GF-D8 (cell line): Measurements from ENCODE around the gene TMPO.
"Not testable (repeated sequence)": the region's sequence is repeated elsewhere in the genome, so short reads cannot be mapped to it uniquely, and the experiment has no call there.

Experiments used
- DNase-seq: peaks from one replicate; lab custom pipeline; 2025; lab: John Stamatoyannopoulos, UW

The TMPO gene, protein sequence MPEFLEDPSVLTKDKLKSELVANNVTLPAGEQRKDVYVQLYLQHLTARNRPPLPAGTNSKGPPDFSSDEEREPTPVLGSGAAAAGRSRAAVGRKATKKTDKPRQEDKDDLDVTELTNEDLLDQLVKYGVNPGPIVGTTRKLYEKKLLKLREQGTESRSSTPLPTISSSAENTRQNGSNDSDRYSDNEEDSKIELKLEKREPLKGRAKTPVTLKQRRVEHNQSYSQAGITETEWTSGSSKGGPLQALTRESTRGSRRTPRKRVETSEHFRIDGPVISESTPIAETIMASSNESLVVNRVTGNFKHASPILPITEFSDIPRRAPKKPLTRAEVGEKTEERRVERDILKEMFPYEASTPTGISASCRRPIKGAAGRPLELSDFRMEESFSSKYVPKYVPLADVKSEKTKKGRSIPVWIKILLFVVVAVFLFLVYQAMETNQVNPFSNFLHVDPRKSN

DNA sequence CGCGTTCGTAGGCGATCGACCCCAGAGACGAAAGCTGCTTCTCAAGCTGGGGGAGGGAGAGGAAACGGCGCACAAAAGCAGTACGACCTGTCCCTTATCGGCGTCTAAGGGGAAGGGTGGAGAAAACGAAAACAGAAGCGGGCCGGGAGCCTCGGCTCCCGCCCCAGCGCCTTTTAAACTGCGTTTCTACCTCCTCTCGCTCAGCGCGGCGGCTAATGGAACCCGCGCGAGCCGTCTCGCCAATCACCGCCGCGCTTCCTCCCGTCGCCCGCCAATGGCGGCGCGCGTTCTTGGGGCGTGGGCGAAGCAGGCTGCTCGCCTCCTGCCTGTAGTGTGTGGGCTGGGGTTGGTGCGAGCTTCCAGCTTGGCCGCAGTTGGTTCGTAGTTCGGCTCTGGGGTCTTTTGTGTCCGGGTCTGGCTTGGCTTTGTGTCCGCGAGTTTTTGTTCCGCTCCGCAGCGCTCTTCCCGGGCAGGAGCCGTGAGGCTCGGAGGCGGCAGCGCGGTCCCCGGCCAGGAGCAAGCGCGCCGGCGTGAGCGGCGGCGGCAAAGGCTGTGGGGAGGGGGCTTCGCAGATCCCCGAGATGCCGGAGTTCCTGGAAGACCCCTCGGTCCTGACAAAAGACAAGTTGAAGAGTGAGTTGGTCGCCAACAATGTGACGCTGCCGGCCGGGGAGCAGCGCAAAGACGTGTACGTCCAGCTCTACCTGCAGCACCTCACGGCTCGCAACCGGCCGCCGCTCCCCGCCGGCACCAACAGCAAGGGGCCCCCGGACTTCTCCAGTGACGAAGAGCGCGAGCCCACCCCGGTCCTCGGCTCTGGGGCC lies at the start of gene TMPO:
TMPO (plus strand) TSS at position 304 of the 824 bp plus-strand sequence; CDS start at position 582, 278 bp downstream.
- DNase-seq, result peak; percentile 73

DNA sequence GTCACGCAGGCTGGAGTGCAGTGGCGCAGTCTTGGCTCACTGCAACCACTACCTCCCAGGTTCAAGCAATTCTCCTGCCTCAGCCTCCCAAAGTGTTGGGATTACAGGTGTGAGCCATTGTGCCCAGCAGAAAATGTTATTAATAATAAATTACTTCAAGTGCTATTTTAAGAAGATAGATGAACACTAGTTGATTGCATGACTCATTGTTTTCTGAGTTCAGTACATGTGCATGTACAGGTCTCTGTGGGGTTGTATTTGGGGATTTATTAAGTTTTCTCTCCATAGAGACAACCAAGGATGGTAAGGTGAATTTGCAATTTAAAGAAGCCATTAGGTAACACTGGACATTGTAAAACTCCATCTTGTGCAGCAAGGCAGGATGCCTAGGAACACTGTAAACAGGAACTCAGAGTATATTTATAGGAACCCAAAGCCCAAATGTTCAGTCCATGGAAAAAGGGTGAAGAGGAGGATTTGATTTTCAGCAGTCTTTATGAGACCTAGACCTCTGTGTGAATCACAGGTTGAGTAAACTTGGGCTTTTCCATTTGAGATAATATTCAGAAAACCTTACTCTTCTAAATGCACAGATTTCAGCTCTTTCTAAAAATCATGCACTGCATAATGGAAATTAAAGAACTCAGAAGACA lies 49.3 kb upstream of the TMPO start:
- no peak for DNase-seq

DNA sequence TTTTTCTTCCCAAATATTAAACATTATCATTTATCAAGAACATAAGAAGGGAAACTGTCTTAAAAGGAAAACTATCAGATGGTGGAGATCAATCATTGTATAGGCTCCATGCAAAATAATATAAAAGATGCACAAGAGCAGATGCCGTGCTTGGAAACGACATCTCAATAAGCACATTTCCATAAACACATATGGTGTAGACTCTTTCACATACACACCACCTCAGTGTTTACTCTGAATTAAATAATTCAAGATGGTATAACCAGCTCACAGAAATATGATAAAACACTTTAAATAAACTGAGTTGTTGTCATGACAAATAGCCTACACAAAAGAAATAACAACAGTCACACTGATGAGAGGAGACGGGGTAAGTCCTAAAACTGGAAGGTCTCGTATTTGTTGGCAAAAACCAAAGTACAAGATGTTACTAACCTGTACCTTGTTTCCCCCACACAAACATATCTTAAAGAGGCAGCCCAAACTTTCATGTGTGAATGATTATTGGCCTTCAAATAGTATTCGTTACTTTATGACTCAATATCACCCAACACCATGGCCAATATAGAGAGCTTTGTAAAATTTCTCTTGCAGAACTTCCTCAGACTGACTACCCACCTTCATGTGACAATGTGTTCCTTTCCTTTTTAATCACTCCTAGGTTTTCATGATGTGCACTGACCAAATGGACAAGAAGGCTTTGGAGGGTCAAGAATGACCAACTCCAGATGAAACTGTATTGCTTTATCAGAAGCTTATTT lies 48.6 kb upstream of the TMPO start:
- DNase-seq, result no peak

DNA sequence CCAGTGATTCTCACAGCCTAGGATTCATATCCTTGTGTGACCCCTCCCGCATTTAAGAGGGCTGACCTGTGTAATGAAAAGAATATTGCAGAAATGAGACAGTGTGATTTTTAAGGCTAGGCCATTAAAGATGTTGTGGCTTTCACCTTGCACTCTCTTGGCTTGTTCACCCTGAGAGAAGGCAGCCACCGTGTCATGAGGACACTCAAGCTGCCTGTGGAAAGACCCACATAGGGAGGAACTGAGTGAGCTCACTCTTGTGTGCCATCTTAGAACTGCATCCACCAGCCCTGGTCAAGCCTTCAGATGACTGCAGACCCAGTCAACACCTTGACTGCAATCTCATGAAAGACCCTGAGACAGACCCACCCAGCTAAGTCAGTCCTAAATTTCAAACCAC lies 46.3 kb upstream of the TMPO start:
- DNase-seq, result no peak

DNA sequence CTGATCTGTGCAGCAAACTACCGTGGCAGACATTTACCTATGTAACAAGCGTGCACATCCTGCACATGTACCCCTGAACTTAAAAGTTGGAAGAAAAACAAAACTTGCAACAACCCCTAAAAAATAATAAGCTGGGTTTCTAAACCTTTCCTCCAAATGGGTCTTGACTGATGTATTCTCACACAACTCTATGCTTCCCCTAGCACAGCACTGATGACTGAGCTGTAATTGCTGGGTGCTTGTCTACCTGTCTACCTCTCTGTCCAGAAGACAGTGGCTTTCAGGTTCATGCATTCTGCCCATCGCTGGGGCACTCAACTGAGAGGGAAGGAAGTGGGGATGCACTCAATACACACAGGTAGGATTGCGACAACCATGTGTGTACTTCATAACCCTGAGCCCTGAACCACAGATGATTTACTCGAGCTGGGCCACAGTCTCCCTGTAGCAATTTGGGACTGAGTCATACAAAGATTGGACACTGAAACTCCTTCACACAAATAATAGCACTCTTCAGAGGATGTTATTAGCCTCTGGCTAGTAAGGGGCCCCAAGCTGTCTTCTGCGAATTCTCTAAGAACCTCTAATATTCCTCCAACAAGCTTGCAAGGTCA lies 44.8 kb upstream of the TMPO start:
- DNase-seq, result no peak

DNA sequence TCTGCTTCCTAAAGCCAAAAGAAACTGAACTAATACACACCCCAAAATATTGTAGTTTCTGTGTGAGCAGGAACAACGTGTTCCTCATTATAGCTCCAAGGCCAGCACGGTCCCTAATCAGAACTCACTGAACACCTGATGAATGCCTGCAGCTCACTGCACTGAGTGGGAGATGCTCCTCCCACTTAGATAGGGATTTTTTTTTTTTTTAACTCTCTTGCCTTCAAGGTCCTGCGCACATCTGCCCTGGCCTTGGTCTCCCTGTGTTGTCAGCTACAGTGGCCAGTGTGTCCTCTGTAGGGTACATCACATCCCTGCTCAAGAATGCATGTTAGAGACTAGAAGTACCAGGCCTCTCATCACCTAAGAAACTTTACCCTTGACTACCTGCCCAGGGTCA lies 44.3 kb upstream of the TMPO start:
- DNase-seq, result no peak

DNA sequence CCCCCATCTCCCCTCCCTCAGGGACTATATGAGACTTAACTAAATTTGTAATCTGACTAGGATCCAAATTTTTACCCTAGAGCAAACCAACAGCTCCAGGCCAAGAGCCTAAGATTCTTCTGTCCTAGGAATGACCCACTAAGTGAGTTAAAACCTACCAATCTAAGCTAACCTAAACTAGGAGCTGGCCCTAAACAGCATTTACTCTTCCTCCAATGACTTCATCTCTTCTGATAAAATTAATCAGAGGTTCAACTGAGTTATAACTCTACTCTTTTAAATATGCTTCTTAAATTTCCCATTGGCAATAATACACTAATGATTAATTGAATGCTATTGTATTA lies 39.9 kb upstream of the TMPO start:
- no peak for DNase-seq

DNA sequence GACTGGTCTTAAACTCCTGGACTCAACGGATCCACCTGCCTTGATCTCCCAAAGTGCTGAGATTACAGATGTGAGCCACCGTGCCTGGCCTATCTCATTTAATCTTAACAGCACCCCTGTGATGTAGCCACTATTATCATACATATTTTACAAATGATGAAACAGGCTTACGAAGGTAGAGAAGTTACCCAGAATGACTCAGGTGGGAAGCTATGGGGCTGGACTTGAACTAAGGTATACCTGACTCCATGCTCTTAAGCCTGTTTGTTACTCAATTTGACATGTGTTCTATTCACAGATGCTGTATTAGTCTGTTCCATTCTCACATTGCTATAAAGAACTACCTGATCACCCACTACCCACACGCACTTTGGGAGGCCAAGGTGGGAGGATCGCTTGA lies 36.8 kb upstream of the TMPO start:
- DNase-seq, result no peak

DNA sequence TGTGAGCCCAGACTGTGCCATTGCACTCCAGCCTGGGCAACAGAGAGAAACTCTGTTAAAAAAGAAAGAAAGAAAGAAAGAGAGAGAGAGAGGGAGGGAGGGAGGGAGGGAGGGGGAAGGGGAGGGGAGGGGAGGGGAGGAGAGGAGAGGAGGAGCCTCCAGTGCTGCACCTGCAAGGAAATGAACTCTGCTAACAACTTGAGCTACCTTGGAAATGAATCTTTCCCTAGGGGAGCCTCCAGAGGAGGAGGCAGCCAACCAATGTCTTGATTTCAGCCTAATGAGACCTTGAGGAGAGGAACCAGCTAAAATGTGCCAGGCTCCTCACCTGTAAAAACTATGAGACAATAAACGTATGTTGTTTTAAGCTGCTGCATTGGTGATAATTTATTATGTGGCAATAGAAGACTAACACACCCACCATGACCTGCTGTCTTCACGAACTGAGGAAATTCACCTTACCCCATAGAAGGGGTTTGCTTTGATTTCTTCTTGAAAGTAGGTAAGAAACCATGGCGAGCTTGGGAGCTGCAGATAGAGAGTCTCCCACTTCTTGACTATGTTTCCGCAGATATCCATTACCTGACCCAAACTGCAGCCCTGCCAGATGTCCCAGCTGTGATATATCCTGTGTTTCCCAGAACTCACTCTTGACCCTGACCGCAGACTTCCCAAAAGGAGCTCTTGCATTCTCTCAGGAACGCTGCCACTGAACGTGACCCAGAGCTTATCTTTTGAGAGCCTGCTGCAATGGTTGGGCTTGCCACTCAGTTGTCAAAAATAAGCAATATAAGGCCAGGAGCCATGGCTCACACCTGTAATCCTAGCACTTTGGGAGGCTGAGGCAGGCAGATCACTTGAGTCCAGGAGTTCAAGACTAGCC lies 31.5 kb upstream of the TMPO start:
- DNase-seq, result no peak

DNA sequence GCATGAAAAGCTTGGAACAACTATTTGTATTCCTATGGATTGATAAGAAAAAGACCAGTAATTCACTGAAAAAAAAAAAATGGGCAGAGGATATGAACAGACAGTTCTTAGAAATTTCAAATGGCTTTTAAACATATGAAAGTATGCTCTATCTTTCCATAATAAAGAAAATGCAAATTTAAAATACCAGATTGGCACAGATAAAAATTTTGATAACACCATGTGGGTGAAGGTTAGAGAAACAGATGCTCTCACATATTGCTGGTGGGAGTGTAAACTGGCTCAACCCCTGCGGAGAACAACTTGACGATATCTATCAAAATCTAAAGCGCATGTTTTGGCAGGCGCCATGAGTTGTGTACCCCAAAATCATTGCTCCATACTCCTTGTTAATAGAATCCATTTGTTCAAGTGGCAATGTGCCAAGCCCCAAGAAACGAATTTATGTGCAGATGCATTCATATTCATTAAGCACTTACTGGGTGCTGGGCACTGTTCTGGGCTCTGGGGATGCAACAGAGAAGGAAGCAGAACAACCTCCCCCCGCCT lies 29.5 kb upstream of the TMPO start:
- no peak for DNase-seq

DNA sequence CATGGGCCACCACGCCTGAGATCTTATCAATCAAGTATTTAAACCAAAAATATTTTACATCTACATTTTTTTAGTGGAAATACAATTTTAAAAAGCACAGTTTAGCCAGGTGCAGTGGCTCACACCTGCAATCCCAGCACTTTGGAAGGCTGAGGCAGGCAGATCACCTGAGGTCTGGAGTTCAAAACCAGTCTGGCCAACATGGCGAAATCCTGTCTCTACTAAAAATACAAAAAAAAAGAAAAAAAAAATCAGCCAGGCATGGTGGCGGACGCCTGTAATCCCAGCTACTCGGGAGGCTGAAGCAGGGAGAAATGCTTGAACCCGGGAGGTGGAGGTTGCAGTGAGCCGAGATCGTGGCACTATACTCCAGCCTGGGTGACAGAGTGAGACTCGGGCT lies 27.0 kb upstream of the TMPO start:
- not testable (repeated sequence) for DNase-seq

DNA sequence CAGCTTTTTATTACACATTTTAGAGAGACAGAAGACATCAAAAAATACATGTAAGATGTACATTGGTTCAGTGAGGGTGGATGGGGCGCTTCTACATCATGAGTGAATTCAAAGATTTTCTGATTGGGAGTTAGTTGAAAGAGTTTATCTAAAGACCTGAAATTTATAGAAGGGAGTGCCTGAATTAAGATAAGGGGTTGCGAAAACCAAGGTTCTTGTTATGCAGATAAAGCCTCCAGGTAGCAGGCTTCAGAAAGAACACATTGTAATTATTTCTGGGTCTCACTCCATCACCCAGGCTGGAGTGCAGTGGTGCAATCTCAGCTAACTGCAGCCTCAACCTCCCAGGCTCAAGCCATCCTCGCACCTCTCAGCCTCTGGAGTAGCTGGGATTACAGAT lies 26.2 kb upstream of the TMPO start:
- DNase-seq, result no peak

DNA sequence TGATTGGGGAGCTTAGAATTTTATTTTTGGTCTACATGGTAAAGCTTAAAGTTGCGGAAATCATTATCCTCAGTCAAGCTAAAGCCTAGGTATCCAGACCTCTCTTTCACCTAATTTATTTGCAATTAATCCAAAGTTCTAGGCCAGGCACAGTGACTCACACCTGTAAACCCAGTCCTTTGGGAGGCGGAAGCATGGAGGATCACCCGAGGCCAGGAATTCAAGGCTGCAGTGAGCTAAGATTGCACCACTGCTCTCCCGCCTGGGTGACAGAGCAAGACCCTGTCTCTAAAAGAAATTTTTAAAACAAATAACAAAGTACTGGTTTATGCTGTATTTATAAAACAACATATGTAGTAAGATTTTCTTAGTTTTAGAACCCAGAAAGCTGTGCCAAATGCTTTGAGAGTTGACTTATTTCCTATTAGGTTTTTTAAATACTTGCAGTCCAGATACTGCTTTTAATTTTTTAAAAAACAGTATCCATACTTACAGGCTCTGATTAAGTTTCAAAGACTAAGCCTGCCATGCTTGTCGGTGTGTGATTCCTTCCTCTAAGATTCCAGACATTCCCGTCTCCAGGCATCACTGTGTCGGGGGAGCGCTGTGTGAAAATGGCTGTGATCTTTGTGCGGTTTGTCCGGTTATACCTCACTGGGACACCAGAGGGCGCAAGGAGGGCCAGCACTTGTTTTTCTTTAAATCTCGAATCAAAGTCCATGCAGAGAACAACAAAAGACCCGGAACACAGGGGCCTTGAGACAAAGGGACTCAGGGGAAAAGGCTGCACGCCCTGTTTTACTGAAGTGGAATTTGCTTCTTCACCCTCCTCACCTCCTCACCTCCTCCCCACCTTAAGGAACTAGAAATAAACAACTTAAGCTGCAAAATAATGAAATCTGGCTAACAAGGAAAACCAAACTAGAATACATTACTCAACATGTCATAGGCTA lies 24.6 kb upstream of the TMPO start:
- DNase-seq, result peak; percentile 62

DNA sequence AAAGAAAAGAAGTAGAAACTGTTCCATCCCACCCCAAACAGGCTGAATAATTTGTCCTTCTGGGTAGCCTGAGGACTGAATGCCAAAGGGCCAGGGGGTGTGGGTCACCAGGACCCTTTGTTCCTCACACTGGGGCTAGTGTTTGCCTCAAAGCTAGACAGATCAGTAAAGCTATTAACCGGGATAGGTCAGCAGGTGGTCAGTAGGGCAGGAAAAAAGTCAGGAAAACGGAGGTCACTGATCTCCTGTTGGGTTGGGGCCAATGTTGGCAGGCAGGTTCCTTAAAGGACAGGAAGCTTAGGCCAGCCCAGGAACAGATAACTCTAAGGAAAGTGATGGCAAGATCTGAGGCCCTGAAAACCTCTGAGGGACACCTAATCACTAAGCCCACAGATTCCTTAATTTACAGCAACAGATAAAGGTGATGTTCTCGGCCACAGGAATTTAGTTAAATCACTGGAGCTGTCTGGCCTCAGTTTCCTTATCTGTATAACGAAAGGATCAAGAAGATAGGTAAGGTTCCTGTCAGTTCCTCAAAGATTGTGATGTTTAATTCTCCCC lies 22.7 kb upstream of the TMPO start:
- no peak for DNase-seq

DNA sequence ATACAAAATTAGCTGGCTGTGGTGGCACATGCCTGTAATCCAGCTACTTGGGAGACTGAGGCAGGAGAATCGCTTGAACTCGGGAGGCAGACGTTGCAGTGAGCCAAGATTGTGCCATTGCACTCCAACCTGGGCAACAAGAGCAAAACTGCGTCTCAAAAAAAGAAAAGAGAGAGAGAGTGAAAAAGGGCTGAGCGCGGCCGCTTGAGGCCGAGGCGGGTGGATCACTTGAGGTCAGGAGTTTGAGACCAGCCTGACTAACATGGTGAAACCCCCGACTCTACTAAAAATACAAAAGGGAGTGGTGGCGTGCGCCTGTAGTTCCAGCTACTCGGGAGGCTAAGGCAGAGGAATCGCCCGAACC lies 14.1 kb upstream of the TMPO start:
- DNase-seq, result not testable (repeated sequence)

DNA sequence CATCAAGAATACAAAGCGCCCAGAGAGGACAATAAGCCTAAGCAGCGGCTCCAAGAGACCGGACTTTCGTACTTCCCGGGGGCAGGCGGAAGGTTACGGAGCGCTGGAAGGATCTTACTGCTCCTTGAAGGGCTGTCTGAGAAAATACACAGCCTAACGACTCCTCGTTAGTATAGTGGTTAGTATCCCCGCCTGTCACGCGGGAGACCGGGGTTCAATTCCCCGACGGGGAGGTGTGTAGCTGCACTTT lies 12.1 kb upstream of the TMPO start:
- peak; percentile 79 for DNase-seq

DNA sequence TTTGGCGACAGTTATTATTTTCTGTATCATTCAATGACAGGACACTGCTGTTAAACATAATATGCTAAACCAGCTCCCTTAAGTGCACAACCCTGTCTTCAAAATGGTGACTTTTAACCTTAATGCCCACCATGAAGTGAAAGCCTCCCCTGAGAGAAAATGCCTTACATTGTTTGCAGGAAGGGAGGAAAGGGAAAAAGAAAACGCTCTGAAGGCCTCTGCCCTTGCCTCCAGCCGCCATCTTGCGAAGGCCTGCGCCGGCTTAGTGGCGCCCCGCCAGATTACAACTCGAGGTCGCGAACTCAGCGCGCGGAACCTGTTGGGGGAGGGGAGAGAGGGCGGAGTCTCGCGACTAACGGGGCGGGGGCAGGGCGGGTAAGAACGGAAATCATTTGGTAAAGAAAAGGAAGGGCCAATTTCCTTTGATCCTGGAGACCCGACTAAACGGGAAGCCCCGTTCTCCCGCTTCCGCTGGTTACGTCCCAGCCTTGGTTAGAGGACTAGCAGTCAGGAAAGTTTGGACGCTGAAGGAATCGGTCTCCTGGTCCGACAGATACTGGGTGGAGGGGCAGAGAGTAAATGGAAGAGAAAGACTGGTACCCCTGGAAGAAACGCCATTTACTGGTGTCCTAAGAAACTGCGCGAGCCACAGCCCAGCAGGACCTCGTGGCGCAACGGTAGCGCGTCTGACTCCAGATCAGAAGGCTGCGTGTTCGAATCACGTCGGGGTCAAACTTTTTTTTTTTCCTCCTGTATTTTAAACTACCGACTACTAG lies 11.6 kb upstream of the TMPO start:
- peak; percentile 82 for DNase-seq

DNA sequence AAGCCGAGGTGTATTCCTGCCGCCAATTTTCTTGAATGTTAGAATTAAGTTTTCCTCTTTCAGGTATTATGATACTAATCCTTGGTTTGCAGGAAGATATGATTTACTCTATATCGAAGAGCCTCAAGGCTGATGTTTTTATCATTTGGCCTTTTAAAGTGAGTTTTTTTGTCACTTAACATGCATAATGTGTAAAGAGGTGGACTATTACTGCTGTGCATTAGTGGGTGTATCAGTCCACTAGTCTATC lies 11.1 kb upstream of the TMPO start:
- DNase-seq, result no peak

DNA sequence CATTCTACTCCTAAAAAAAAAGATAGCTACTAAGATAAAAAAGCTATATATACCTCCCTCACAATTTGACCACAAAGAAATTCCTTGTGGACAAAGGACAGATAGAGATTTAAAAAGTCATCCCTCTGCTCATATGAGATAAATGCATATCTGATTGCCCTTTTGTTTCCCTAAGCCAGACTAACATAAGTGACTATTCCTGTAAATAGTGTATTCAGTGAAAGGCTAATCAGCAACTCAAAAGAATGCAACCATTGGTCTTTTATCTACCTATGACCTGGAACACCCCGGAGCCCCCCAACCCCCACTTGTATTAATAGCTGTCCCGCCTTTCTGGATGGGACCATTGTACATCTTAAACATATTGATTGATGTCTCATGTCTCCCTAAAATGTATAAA lies 6.3 kb upstream of the TMPO start:
- DNase-seq, result no peak
